ENCODE measurements around the gene APOBEC3H.

DNA sequence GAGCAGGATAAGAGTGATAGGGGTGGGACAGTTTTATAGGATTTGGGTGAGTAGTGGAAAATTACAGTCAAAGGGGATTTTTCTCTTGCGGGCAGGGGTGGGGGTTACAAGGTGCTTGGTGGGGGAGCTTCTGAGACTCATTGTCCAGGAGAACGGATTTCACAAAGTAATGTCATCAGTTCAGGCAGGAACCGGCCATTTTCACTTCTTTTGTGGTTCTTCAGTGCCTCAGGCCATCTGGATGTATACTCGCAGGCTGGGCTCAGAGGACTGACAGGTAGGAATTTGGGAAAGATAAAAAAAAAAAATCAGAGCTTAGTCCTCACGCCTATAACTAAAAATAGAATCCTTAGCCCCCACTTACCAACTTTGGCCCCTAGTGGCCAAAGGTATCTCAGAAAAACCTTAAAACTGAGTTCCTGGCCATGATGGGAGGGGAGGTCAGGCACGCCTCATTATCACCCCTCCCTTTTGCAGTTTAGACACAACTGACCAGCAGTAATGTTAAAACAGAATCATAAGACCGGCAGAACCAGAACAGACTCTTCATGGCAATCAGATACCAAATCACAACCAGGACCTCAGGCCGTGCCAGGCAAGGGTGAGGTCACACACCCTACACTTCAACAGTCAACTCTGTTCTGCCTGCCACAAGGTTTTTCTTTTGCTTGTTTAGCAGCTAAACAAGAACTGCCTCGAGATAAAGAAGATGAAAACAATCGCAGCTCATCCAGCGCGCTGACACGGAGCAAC is 28.8 kb upstream of the APOBEC3H start:
- TF ChIP-seq, protein P1, sequence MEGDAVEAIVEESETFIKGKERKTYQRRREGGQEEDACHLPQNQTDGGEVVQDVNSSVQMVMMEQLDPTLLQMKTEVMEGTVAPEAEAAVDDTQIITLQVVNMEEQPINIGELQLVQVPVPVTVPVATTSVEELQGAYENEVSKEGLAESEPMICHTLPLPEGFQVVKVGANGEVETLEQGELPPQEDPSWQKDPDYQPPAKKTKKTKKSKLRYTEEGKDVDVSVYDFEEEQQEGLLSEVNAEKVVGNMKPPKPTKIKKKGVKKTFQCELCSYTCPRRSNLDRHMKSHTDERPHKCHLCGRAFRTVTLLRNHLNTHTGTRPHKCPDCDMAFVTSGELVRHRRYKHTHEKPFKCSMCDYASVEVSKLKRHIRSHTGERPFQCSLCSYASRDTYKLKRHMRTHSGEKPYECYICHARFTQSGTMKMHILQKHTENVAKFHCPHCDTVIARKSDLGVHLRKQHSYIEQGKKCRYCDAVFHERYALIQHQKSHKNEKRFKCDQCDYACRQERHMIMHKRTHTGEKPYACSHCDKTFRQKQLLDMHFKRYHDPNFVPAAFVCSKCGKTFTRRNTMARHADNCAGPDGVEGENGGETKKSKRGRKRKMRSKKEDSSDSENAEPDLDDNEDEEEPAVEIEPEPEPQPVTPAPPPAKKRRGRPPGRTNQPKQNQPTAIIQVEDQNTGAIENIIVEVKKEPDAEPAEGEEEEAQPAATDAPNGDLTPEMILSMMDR (IDR thresholded peaks at IDR 0.05; ENCODE audit: low read length): no peak
- no peak for TF ChIP-seq EZH2 (IDR thresholded peaks at IDR 0.05; ENCODE audit: borderline replicate concordance, low read length)
